H7 (cell line): ENCODE data around the gene COL1A2. TPM values are rescaled to one million over a fixed set of nuclear protein-coding genes. Genes with fewer than 3 reads are reported as not detected.

Source experiments
- DNase-seq: peaks from one replicate; pipeline ENCODE4 v3.0.0; 2012
- H3K27me3 ChIP-seq: 2 replicates; pipeline ENCODE4 v1.6.0; 2011; ENCODE audit warnings: mild to moderate bottlenecking, low read length; ENCODE audit not compliant: control insufficient read depth, insufficient read depth
- H3K36me3 ChIP-seq: replicated peaks from 2 replicates; pipeline ENCODE4 v1.5.1; 2011; ENCODE audit warnings: low read length; ENCODE audit not compliant: control insufficient read depth, insufficient read depth
- H3K4me3 ChIP-seq: 2 replicates; pipeline ENCODE4 v1.5.1; 2011; ENCODE audit warnings: low read depth, mild to moderate bottlenecking, control low read depth, low read length, moderate library complexity; ENCODE audit not compliant: insufficient read depth
- total RNA-seq: library from RNA; depleted of rRNA; stranded (reverse); fragments of >200 nt; shearing (Covaris generic); gene quantifications from 2 replicates; pipeline ENCODE4 v1.2.3, GENCODE V29; 2014

COL1A2 gene
- total RNA-seq, 1 experiment from 2014 or later, result 47.8 TPM

GRCh38 chr7:94426980-94427875 is 32.5 kb downstream of the COL1A2 start:
- peaks cover 3% of the 10 kb centered on the region for H3K36me3 ChIP-seq

GRCh38 chr7:94429153-94429552 is 34.5 kb downstream of the COL1A2 start:
- Histone ChIP-seq H3K36me3 (peaks cover 3% of the 10 kb centered on the region), H3K27me3 (no peaks in the 10 kb centered on the region), H3K4me3 (no peak overlapping the region)
- no peak for DNase-seq

More at GRCh38 chr7:94426980-94427875, 32.5 kb downstream of the COL1A2 start:
- Histone ChIP-seq H3K27me3 (no peaks in the 10 kb centered on the region), H3K4me3 (no peak overlapping the region)
- no peak for DNase-seq

- Histone ChIP-seq H3K36me3 (0 out of 2 replicates have a peak, but pooled peaks cover 2% of the 10 kb centered on the region), H3K27me3 (no peaks in the 10 kb centered on the region), H3K4me3 (no peak overlapping the region)
- no peak for DNase-seq
Measured at GRCh38 chr7:94431176-94431575, 36.5 kb downstream of the COL1A2 start.

GRCh38 chr7:94431619-94432280 is 37.1 kb downstream of the COL1A2 start:
- Histone ChIP-seq H3K4me3 (no peak overlapping the region), H3K27me3 (no peaks in the 10 kb centered on the region), H3K36me3 (0 out of 2 replicates have a peak, but pooled peaks cover 2% of the 10 kb centered on the region)
- no peak for DNase-seq

- Histone ChIP-seq H3K27me3 (no peaks in the 10 kb centered on the region), H3K4me3 (no peak overlapping the region), H3K36me3 (0 out of 2 replicates have a peak, but pooled peaks cover 2% of the 10 kb centered on the region)
- DNase-seq, result no peak
Measured at GRCh38 chr7:94432281-94432670, 37.6 kb downstream of the COL1A2 start.

GRCh38 chr7:94432817-94433216 is 38.1 kb downstream of the COL1A2 start:
- H3K36me3 ChIP-seq, result 0 out of 2 replicates have a peak, but pooled peaks cover under 1% of the 10 kb centered on the region
- no peak for DNase-seq
- no peak overlapping the region for H3K4me3 ChIP-seq
- no peaks in the 10 kb centered on the region for H3K27me3 ChIP-seq

- no peaks in the 10 kb centered on the region for H3K36me3 ChIP-seq
- H3K4me3 ChIP-seq, result no peak overlapping the region
- H3K27me3 ChIP-seq, result no peaks in the 10 kb centered on the region
- DNase-seq, result no peak
Measured at GRCh38 chr7:94433224-94433623, 38.5 kb downstream of the COL1A2 start.

- H3K27me3 ChIP-seq, result no peaks in the 10 kb centered on the region
- no peak overlapping the region for H3K4me3 ChIP-seq
- H3K36me3 ChIP-seq, result no peaks in the 10 kb centered on the region
- DNase-seq, result no peak
Measured at GRCh38 chr7:94434042-94434441, 39.3 kb downstream of the COL1A2 start.

GRCh38 chr7:94436018-94436604 is 41.4 kb downstream of the COL1A2 start:
- DNase-seq, result peak; percentile 40
- H3K27me3 ChIP-seq, result no peaks in the 10 kb centered on the region
- no peaks in the 10 kb centered on the region for H3K36me3 ChIP-seq
- no peak overlapping the region for H3K4me3 ChIP-seq

GRCh38 chr7:94436700-94437099 is 42.0 kb downstream of the COL1A2 start:
- Histone ChIP-seq H3K4me3 (no peak overlapping the region), H3K36me3 (no peaks in the 10 kb centered on the region), H3K27me3 (no peaks in the 10 kb centered on the region)
- no peak for DNase-seq

- no peaks in the 10 kb centered on the region for H3K36me3 ChIP-seq
- no peak overlapping the region for H3K4me3 ChIP-seq
- H3K27me3 ChIP-seq, result no peaks in the 10 kb centered on the region
- no peak for DNase-seq
Measured at GRCh38 chr7:94439893-94440381, 45.2 kb downstream of the COL1A2 start.

- Histone ChIP-seq H3K36me3 (no peaks in the 10 kb centered on the region), H3K27me3 (no peaks in the 10 kb centered on the region), H3K4me3 (no peak overlapping the region)
- DNase-seq, result no peak
Measured at GRCh38 chr7:94440451-94441039, 45.9 kb downstream of the COL1A2 start.

- no peak for DNase-seq
- Histone ChIP-seq H3K27me3 (no peaks in the 10 kb centered on the region), H3K36me3 (no peaks in the 10 kb centered on the region), H3K4me3 (no peak overlapping the region)
Measured at GRCh38 chr7:94441138-94441537, 46.4 kb downstream of the COL1A2 start.

GRCh38 chr7:94442639-94443038 is 47.9 kb downstream of the COL1A2 start:
- H3K27me3 ChIP-seq, result no peaks in the 10 kb centered on the region
- H3K36me3 ChIP-seq, result no peaks in the 10 kb centered on the region
- H3K4me3 ChIP-seq, result no peak overlapping the region
- no peak for DNase-seq
